PFSK-1 (cell line): ENCODE results near the gene TMEM43.

ENCODE experiments used
- FOXP2 ChIP-seq: optimal IDR thresholded peaks from 2 replicates; pipeline ENCODE3; 2011; ENCODE audit warnings: borderline replicate concordance, control low read depth, inconsistent platforms; ENCODE audit not compliant: insufficient read depth; ENCODE audit errors: extremely low read length, extremely low read depth
- POLR2AphosphoS5 ChIP-seq: IDR thresholded peaks from 2 replicates; pipeline ENCODE4 v1.6.1; 2012; ENCODE audit warnings: low read depth, mild to moderate bottlenecking, control low read depth, low read length, moderate library complexity
- REST ChIP-seq, 2 experiments: IDR thresholded peaks; 2 replicates each; pipeline versions ENCODE4 v1.6.1 to v1.8.0; 2011 to 2012; ENCODE audit warnings: low read depth in 2 of 2, low read length in 2 of 2, control low read depth in 1 of 2, inconsistent platforms in 1 of 2, mild to moderate bottlenecking in 1 of 2, moderate library complexity in 1 of 2; ENCODE audit not compliant: insufficient read depth in 1 of 2
- SIN3A ChIP-seq: IDR thresholded peaks from 2 replicates; pipeline ENCODE4 v1.6.1; 2012; ENCODE audit warnings: mild to moderate bottlenecking, low read length, moderate library complexity, borderline replicate concordance; ENCODE audit not compliant: insufficient read depth
- TAF1 ChIP-seq: IDR thresholded peaks from 2 replicates; pipeline ENCODE4 v1.6.1; 2012; ENCODE audit warnings: low read length, control low read depth, borderline replicate concordance; ENCODE audit not compliant: insufficient read depth

TMEM43 gene

GRCh38 chr3:14129296-14129695 lies 4.4 kb downstream of the TMEM43 start:
- TF ChIP-seq SIN3A (no peak), REST (IDR thresholded peaks at IDR 0.05; ENCODE audit: insufficient read depth in 1 of 2, low read depth in 2 of 2, low read length in 2 of 2) (no peak), POLR2AphosphoS5 (no peak), FOXP2 (no peak), TAF1 (no peak)

- TF ChIP-seq SIN3A, result no peak
- TF ChIP-seq TAF1, result no peak
- no peak for TF ChIP-seq POLR2AphosphoS5
- TF ChIP-seq FOXP2, result no peak
- TF ChIP-seq REST (IDR thresholded peaks at IDR 0.05; ENCODE audit: insufficient read depth in 1 of 2, low read depth in 2 of 2, low read length in 2 of 2), result no peak
Measured at GRCh38 chr3:14130230-14130629, 5.4 kb downstream of the TMEM43 start.

GRCh38 chr3:14130707-14131106 lies 5.9 kb downstream of the TMEM43 start:
- TF ChIP-seq POLR2AphosphoS5 (no peak), TAF1 (no peak)

GRCh38 chr3:14131134-14131533 lies 6.3 kb downstream of the TMEM43 start:
- no peak for TF ChIP-seq REST (IDR thresholded peaks at IDR 0.05; ENCODE audit: insufficient read depth in 1 of 2, low read depth in 2 of 2, low read length in 2 of 2)
- no peak for TF ChIP-seq FOXP2
- no peak for TF ChIP-seq TAF1
- no peak for TF ChIP-seq SIN3A
- no peak for TF ChIP-seq POLR2AphosphoS5

GRCh38 chr3:14132120-14132519 lies 7.3 kb downstream of the TMEM43 start:
- TF ChIP-seq POLR2AphosphoS5 (no peak), SIN3A (no peak)

GRCh38 chr3:14132689-14133088 lies 7.8 kb downstream of the TMEM43 start:
- TF ChIP-seq REST (IDR thresholded peaks at IDR 0.05; ENCODE audit: insufficient read depth in 1 of 2, low read depth in 2 of 2, low read length in 2 of 2) (no peak), POLR2AphosphoS5 (no peak), FOXP2 (no peak), TAF1 (no peak), SIN3A (no peak)
